Subcutaneous adipose tissue (tissue), 4 donors: ENCODE results near the gene IQSEC1. TPM values are rescaled to one million over a fixed set of nuclear protein-coding genes. Genes with fewer than 3 reads are reported as not detected.

Source experiments
- CTCF ChIP-seq: fragments of 450-650 bp; IDR thresholded peaks from one replicate; pipeline ENCODE4 v1.5.1; 2016; ENCODE audit warnings: low read depth, mild to moderate bottlenecking, control low read depth, antibody characterized with exemption, moderate library complexity
- total RNA-seq, 4 donors: library from RNA; depleted of rRNA; stranded (reverse); fragments of >200 nt; gene quantifications; one replicate each; pipeline ENCODE4 v1.1.0, GENCODE V29; 2016

IQSEC1 gene
- total RNA-seq, 4 donors from 2014 or later, result 44.3 to 99.1 (median 51.8) TPM

- TF ChIP-seq CTCF, result no peak
Measured at GRCh38 chr3:13028010-13028821, 45.0 kb downstream of the IQSEC1 start.

- no peak for TF ChIP-seq CTCF
Measured at GRCh38 chr3:13027154-13027553, 46.1 kb downstream of the IQSEC1 start.

GRCh38 chr3:13026534-13026933 is 46.7 kb downstream of the IQSEC1 start:
- TF ChIP-seq CTCF, result no peak

- no peak for TF ChIP-seq CTCF
Measured at GRCh38 chr3:13025778-13026518, 47.3 kb downstream of the IQSEC1 start.

- TF ChIP-seq CTCF, result no peak
Measured at GRCh38 chr3:13025090-13025489, 48.1 kb downstream of the IQSEC1 start.

GRCh38 chr3:13024765-13025065 is 48.5 kb downstream of the IQSEC1 start:
- TF ChIP-seq CTCF, result no peak

GRCh38 chr3:13023971-13024764 is 49.1 kb downstream of the IQSEC1 start:
- TF ChIP-seq CTCF, result no peak
